ENCODE data around the gene SOD2. TPM values are rescaled to one million over a fixed set of nuclear protein-coding genes. Genes with fewer than 3 reads are reported as not detected.

Gene SOD2
- polyA plus RNA-seq, 1 of the 3 experiments (the other 2 are of a cell fraction) = 26.8 TPM

DNA sequence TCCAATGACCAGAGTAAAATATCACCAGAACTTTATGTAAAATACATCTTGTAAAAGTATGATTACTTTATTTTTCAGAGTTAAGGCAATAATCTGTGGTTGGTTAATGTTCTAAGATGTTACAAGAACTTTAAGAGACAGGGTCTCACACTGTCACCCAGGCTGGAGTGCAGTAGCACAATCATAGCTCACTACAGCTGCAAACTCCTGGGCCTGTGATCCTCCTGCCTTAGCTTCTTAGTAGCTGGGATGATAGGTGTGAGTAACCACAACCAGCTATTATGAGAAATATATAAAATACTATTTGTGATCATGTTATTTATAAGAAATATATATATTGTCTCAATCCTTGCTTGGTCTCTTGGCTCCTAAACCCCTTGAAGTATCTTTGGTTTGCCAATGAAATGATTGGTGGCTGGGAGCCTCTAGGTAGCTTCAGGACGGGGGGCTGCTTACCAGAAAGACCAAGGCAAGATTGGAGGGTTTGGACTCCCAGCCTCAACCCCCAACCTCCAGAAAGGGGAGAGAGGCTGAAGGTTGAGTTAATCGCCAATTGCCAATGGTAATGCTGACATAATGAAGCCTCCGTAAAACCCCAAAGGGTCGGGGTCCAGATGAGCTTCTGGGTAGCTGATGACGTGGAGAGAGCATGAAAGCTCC is 15.4 kb downstream of the SOD2 start:
- WGBS (ENCODE audit: low lambda C conversion rate) = 93% methylated on average over 4 of the region's 5 CpGs
- ChIA-PET CTCF (interaction anchor here (1.4 to 3.3 kb wide), 2 partner anchors 14 to 214 kb away, joined by 3 to 18 read pairs; partner anchors contain the start of gene SOD2), POLR2A (no interaction called here)
- no peak overlapping the region for H3K4me2 ChIP-seq
- H3K27ac ChIP-seq (ENCODE audit: low read depth in 2 of 2, low read length in 1 of 2) = no peak overlapping the region
- H4K20me1 ChIP-seq (ENCODE audit: insufficient read depth) = no peaks in the 10 kb centered on the region
- H3K4me1 ChIP-seq (ENCODE audit: control insufficient read depth in 1 of 2, insufficient read depth in 2 of 2, low read depth in 1 of 2, low read length in 1 of 2) = no peaks in the 10 kb centered on the region
- H3K36me3 ChIP-seq (replicated peaks in 1 of 2; ENCODE audit: control insufficient read depth in 1 of 2, insufficient read depth in 2 of 2, low read length in 1 of 2) = peaks cover 12 to 22% of the 10 kb centered on the region in 2 experiments
- no peaks in the 10 kb centered on the region for H3K27me3 ChIP-seq (ENCODE audit: insufficient read depth)
- H3K4me3 ChIP-seq (ENCODE audit: low read depth in 2 of 2, low read length in 1 of 2) = no peak overlapping the region
- no peaks in the 10 kb centered on the region for H3K9me2 ChIP-seq
- DNase-seq = no peak
- peaks cover 9% of the 10 kb centered on the region for H3F3A ChIP-seq (replicated peaks; ENCODE audit: insufficient read depth)
- no peak for TF ChIP-seq GABPA (IDR thresholded peaks at IDR 0.05; ENCODE audit: low read depth)
- no peak for TF ChIP-seq RFX5 (IDR thresholded peaks at IDR 0.05; ENCODE audit: low read length)
- no peak for TF ChIP-seq YY1 (IDR thresholded peaks at IDR 0.05; ENCODE audit: low read depth)
- TF ChIP-seq RCOR1 (IDR thresholded peaks at IDR 0.05; ENCODE audit: low read length) = no peak
- TF ChIP-seq, protein P1, sequence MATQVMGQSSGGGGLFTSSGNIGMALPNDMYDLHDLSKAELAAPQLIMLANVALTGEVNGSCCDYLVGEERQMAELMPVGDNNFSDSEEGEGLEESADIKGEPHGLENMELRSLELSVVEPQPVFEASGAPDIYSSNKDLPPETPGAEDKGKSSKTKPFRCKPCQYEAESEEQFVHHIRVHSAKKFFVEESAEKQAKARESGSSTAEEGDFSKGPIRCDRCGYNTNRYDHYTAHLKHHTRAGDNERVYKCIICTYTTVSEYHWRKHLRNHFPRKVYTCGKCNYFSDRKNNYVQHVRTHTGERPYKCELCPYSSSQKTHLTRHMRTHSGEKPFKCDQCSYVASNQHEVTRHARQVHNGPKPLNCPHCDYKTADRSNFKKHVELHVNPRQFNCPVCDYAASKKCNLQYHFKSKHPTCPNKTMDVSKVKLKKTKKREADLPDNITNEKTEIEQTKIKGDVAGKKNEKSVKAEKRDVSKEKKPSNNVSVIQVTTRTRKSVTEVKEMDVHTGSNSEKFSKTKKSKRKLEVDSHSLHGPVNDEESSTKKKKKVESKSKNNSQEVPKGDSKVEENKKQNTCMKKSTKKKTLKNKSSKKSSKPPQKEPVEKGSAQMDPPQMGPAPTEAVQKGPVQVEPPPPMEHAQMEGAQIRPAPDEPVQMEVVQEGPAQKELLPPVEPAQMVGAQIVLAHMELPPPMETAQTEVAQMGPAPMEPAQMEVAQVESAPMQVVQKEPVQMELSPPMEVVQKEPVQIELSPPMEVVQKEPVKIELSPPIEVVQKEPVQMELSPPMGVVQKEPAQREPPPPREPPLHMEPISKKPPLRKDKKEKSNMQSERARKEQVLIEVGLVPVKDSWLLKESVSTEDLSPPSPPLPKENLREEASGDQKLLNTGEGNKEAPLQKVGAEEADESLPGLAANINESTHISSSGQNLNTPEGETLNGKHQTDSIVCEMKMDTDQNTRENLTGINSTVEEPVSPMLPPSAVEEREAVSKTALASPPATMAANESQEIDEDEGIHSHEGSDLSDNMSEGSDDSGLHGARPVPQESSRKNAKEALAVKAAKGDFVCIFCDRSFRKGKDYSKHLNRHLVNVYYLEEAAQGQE (IDR thresholded peaks at IDR 0.05; ENCODE audit: low read depth, low read length) = no peak
- no peak for TF ChIP-seq SIN3A (IDR thresholded peaks at IDR 0.05; ENCODE audit: borderline replicate concordance, low read depth, low read length)
- no peak for TF ChIP-seq TEAD4 (IDR thresholded peaks at IDR 0.05; ENCODE audit: borderline replicate concordance, insufficient read depth)
- TF ChIP-seq FOXM1 (IDR thresholded peaks at IDR 0.05; ENCODE audit: low read depth) = no peak
- no peak for TF ChIP-seq EZH2phosphoT487 (IDR thresholded peaks at IDR 0.05; ENCODE audit: borderline replicate concordance, low read depth)
- H2AFZ ChIP-seq (ENCODE audit: low read depth) = no peak overlapping the region
- H3K9ac ChIP-seq = no peak overlapping the region
- no peaks in the 10 kb centered on the region for H3K9me3 ChIP-seq
- no peaks in the 10 kb centered on the region for H3K79me2 ChIP-seq (ENCODE audit: insufficient read depth)

DNA sequence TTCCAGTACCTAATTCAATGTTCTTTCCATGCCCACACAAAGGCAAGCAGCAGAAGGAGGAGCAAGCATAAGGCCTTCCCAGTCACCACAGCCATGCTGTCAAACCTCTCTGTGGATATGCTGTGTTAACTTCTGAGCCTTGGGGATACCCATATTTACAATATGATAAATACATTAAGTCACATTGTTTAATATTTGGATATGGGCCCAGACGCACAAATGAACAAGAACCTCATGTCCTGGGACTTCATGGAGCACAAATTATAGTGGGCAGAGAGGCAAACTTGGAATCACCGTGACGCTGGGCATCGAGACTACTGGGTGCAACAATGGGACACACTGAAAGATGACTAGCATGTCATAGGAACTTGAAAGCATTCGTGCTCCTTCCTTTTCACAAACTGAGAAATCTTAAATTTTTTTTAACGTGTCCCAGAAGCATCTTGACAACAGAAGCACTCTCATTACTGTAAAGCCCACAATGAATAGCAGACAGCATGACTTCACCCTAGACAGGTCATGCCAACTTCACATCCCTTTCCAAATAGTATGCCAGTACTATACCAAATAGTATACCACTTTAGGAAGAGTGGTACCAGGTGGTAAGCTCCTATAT is 16.0 kb downstream of the SOD2 start:
- Histone ChIP-seq H3K4me2 (no peak overlapping the region), H3K9me2 (no peaks in the 10 kb centered on the region), H3K9ac (no peak overlapping the region), H3K36me3 (replicated peaks in 1 of 2; ENCODE audit: control insufficient read depth in 1 of 2, insufficient read depth in 2 of 2, low read length in 1 of 2) (peaks cover 9 to 17% of the 10 kb centered on the region in 2 experiments), H3K27me3 (ENCODE audit: insufficient read depth) (no peaks in the 10 kb centered on the region), H4K20me1 (ENCODE audit: insufficient read depth) (no peaks in the 10 kb centered on the region), H3K4me3 (ENCODE audit: low read depth in 2 of 2, low read length in 1 of 2) (no peak overlapping the region), H3K4me1 (ENCODE audit: control insufficient read depth in 1 of 2, insufficient read depth in 2 of 2, low read depth in 1 of 2, low read length in 1 of 2) (no peaks in the 10 kb centered on the region), H3F3A (replicated peaks; ENCODE audit: insufficient read depth) (peaks cover 9% of the 10 kb centered on the region), H3K9me3 (no peaks in the 10 kb centered on the region), H2AFZ (ENCODE audit: low read depth) (no peak overlapping the region), H3K79me2 (ENCODE audit: insufficient read depth) (no peaks in the 10 kb centered on the region), H3K27ac (ENCODE audit: low read depth in 2 of 2, low read length in 1 of 2) (no peak overlapping the region)
- CTCF ChIA-PET = interaction anchor here (1.4 to 3.3 kb wide), 2 partner anchors 14 to 214 kb away, joined by 3 to 18 read pairs; partner anchors contain the start of gene SOD2
- no peak for DNase-seq
- WGBS (ENCODE audit: low lambda C conversion rate) = 93% methylated on average over 6 of the region's 6 CpGs
- POLR2A ChIA-PET = no interaction called here
- TF ChIP-seq SIN3A (IDR thresholded peaks at IDR 0.05; ENCODE audit: borderline replicate concordance, low read depth, low read length) = no peak
- TF ChIP-seq MXI1 (IDR thresholded peaks at IDR 0.05; ENCODE audit: low read depth, low read length) = no peak
- TF ChIP-seq, protein P2, sequence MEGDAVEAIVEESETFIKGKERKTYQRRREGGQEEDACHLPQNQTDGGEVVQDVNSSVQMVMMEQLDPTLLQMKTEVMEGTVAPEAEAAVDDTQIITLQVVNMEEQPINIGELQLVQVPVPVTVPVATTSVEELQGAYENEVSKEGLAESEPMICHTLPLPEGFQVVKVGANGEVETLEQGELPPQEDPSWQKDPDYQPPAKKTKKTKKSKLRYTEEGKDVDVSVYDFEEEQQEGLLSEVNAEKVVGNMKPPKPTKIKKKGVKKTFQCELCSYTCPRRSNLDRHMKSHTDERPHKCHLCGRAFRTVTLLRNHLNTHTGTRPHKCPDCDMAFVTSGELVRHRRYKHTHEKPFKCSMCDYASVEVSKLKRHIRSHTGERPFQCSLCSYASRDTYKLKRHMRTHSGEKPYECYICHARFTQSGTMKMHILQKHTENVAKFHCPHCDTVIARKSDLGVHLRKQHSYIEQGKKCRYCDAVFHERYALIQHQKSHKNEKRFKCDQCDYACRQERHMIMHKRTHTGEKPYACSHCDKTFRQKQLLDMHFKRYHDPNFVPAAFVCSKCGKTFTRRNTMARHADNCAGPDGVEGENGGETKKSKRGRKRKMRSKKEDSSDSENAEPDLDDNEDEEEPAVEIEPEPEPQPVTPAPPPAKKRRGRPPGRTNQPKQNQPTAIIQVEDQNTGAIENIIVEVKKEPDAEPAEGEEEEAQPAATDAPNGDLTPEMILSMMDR (IDR thresholded peaks at IDR 0.05) = no peak
- no peak for TF ChIP-seq EP300 (IDR thresholded peaks at IDR 0.05; ENCODE audit: borderline replicate concordance in 1 of 2, low read depth in 1 of 2, low read length in 1 of 2)
- TF ChIP-seq NFIC (IDR thresholded peaks at IDR 0.05; ENCODE audit: borderline replicate concordance) = no peak
- TF ChIP-seq FOSL2 (IDR thresholded peaks at IDR 0.05; ENCODE audit: borderline replicate concordance, low read depth) = no peak
- TF ChIP-seq RXRA (IDR thresholded peaks at IDR 0.05; ENCODE audit: borderline replicate concordance, low read depth) = no peak
- TF ChIP-seq, protein P1 (IDR thresholded peaks at IDR 0.05; ENCODE audit: low read depth, low read length) = no peak
